ENCODE measurements around the gene RNF7.
"Not testable (repeated sequence)": the region's sequence is repeated elsewhere in the genome, so short reads cannot be mapped to it uniquely, and the experiment has no call there.

Gene RNF7

GRCh38 chr3:141735770-141736465 lies 2.2 kb upstream of the RNF7 start:
- DNase-seq = no peak

- peak; percentile 22 for DNase-seq
These were observed 1.0 kb upstream of the RNF7 start for GRCh38 chr3:141737093-141737492.

GRCh38 chr3:141737678-141738021 lies 448 bp upstream of the RNF7 start:
- DNase-seq = no peak

GRCh38 chr3:141738891-141739363 lies 829 bp downstream of the RNF7 start:
- DNase-seq = peak; percentile 66

GRCh38 chr3:141739731-141740130 lies 1.6 kb downstream of the RNF7 start:
- DNase-seq = no peak

GRCh38 chr3:141740349-141740748 lies 2.3 kb downstream of the RNF7 start:
- DNase-seq = peak; percentile 7

GRCh38 chr3:141743305-141743704 lies 5.2 kb downstream of the RNF7 start:
- DNase-seq = no peak

GRCh38 chr3:141746962-141747361 lies 8.9 kb downstream of the RNF7 start:
- DNase-seq = no peak

GRCh38 chr3:141753399-141753798 lies 15.3 kb downstream of the RNF7 start:
- DNase-seq = no peak

- peak; percentile 7 for DNase-seq
These were observed 15.9 kb downstream of the RNF7 start for GRCh38 chr3:141754032-141754431.

GRCh38 chr3:141762552-141762951 lies 24.5 kb downstream of the RNF7 start:
- DNase-seq = not testable (repeated sequence)

- DNase-seq = no peak
These were observed 25.1 kb downstream of the RNF7 start, which contains the start of gene GRK7 for GRCh38 chr3:141763088-141763750. Gene GRK7, plus strand, starts transcription at chr3:141763408. Its CDS starts 14,877 bp downstream, at chr3:141778285.

- DNase-seq = no peak
These were observed 25.9 kb downstream of the RNF7 start for GRCh38 chr3:141764045-141764444.

- DNase-seq = no peak
These were observed 26.4 kb downstream of the RNF7 start for GRCh38 chr3:141764465-141764864.

- no peak for DNase-seq
These were observed 26.9 kb downstream of the RNF7 start for GRCh38 chr3:141764986-141765385.

GRCh38 chr3:141767066-141767465 lies 29.0 kb downstream of the RNF7 start:
- peak; percentile 16 for DNase-seq

- DNase-seq = peak; percentile 70
These were observed 31.3 kb downstream of the RNF7 start for GRCh38 chr3:141769221-141769894.

GRCh38 chr3:141773676-141774075 lies 35.6 kb downstream of the RNF7 start:
- DNase-seq = no peak

- no peak for DNase-seq
These were observed 38.3 kb downstream of the RNF7 start for GRCh38 chr3:141776376-141776775.

GRCh38 chr3:141776885-141777284 lies 38.8 kb downstream of the RNF7 start:
- no peak for DNase-seq

GRCh38 chr3:141777957-141778813 lies 40.1 kb downstream of the RNF7 start:
- no peak for DNase-seq

GRCh38 chr3:141779667-141780066 lies 41.6 kb downstream of the RNF7 start:
- DNase-seq = no peak

- DNase-seq = peak; percentile 6
These were observed 44.4 kb downstream of the RNF7 start for GRCh38 chr3:141782386-141782932.
